SU-DHL-6 (cell line): ENCODE data around the gene HSDL1.

ENCODE experiments used
- H2AFZ ChIP-seq: fragments of 200-600 bp; sonication (generic); 2 replicates; pipeline ENCODE4 v1.6.1; 2014; ENCODE audit warnings: low read depth, mild to moderate bottlenecking, moderate library complexity, mixed read lengths, antibody characterized with exemption, low read length; ENCODE audit not compliant: severe bottlenecking
- H3F3A ChIP-seq: fragments of 200-600 bp; shearing (Covaris generic); 2 replicates; pipeline ENCODE4 v1.6.0; 2016; ENCODE audit warnings: antibody characterized with exemption, mild to moderate bottlenecking; ENCODE audit not compliant: insufficient read depth
- H3K27ac ChIP-seq: fragments of 200-600 bp; sonication (generic); 2 replicates; pipeline ENCODE4 v1.5.1; 2016; ENCODE audit warnings: low read depth, mild to moderate bottlenecking, low read length, moderate library complexity, mixed read lengths
- H3K27me3 ChIP-seq: fragments of 200-600 bp; sonication (generic), shearing (Covaris generic); 2 replicates; pipeline ENCODE4 v1.6.0; 2014; ENCODE audit warnings: mild to moderate bottlenecking, low read length
- H3K36me3 ChIP-seq: fragments of 200-600 bp; sonication (generic); 2 replicates; pipeline ENCODE4 v1.6.1; 2014; ENCODE audit warnings: mild to moderate bottlenecking, low read length, mixed read lengths
- H3K4me2 ChIP-seq: fragments of 300-600, 200-600 bp; shearing (Covaris generic), sonication (generic); 2 replicates; pipeline ENCODE4 v1.6.0; 2014; ENCODE audit warnings: low read length, low read depth, mild to moderate bottlenecking; ENCODE audit not compliant: poor library complexity, severe bottlenecking
- H3K4me3 ChIP-seq: fragments of 200-600 bp; sonication (generic); 2 replicates; pipeline ENCODE4 v1.5.1; 2014; ENCODE audit warnings: antibody characterized with exemption, low read length, mild to moderate bottlenecking, mixed read lengths; ENCODE audit not compliant: insufficient read depth, poor library complexity, severe bottlenecking
- H3K79me2 ChIP-seq: fragments of 200-600 bp; sonication (generic); 2 replicates; pipeline ENCODE4 v1.6.1; 2014; ENCODE audit warnings: mild to moderate bottlenecking, low read length, moderate library complexity; ENCODE audit not compliant: insufficient read depth
- H3K9ac ChIP-seq: fragments of 200-600 bp; sonication (generic); 2 replicates; pipeline ENCODE4 v1.7.0; 2014; ENCODE audit warnings: mild to moderate bottlenecking, low read length
- H3K9me2 ChIP-seq: fragments of 200-600 bp; sonication (generic); replicated peaks from 2 replicates; pipeline ENCODE4 v1.6.1; 2014; ENCODE audit warnings: low read length; ENCODE audit not compliant: insufficient read depth
- H3K9me3 ChIP-seq: fragments of 200-600 bp; sonication (generic); 2 replicates; pipeline ENCODE4 v1.6.1; 2014; ENCODE audit warnings: low read length, mixed read lengths; ENCODE audit not compliant: insufficient read depth
- H4K20me1 ChIP-seq: fragments of 200-600 bp; sonication (generic); 2 replicates; pipeline ENCODE4 v1.6.1; 2014; ENCODE audit warnings: low read depth, mild to moderate bottlenecking, antibody characterized with exemption, low read length, moderate library complexity, mixed read lengths
- CTCF ChIP-seq: fragments of 200-600 bp; sonication (generic); IDR thresholded peaks from one replicate; pipeline ENCODE4 v1.5.1; 2017; ENCODE audit warnings: antibody characterized with exemption, mild to moderate bottlenecking, low read length, moderate library complexity; ENCODE audit not compliant: insufficient read depth, poor library complexity, severe bottlenecking
- EZH2phosphoT487 ChIP-seq: fragments of 200-600 bp; sonication (generic), shearing (Covaris generic); conservative IDR thresholded peaks from 2 replicates; pipeline ENCODE4 v1.6.1; 2018; ENCODE audit warnings: mild to moderate bottlenecking, antibody characterized with exemption, low read length, moderate library complexity, mixed read lengths

HSDL1 gene

GRCh38 chr16:84085773-84086172, 59.2 kb downstream of the HSDL1 start:
- Histone ChIP-seq H3K4me2 (peak overlapping the region; percentile 52), H4K20me1 (no peaks in the 10 kb centered on the region), H3F3A (peaks cover 31% of the 10 kb centered on the region; the same call in 1 of the 2 replicates), H3K9ac (peak overlapping the region; percentile 14; the same call in 1 of the 2 replicates), H3K4me3 (no peak overlapping the region), H3K36me3 (peaks cover 10% of the 10 kb centered on the region; the same call in 1 of the 2 replicates), H3K27ac (peak overlapping the region; percentile 76), H2AFZ (no peak overlapping the region), H3K9me3 (no peaks in the 10 kb centered on the region), H3K27me3 (no peaks in the 10 kb centered on the region), H3K79me2 (no peaks in the 10 kb centered on the region), H3K9me2 (no peaks in the 10 kb centered on the region)
- TF ChIP-seq EZH2phosphoT487, result no peak

- H3K27ac ChIP-seq, result peak overlapping the region; percentile 76
- H3K9me2 ChIP-seq, result no peaks in the 10 kb centered on the region
- H3K27me3 ChIP-seq, result no peaks in the 10 kb centered on the region
- no peaks in the 10 kb centered on the region for H4K20me1 ChIP-seq
- H2AFZ ChIP-seq, result no peak overlapping the region
- peak overlapping the region; percentile 52 for H3K4me2 ChIP-seq
- no peak for TF ChIP-seq CTCF
- TF ChIP-seq EZH2phosphoT487, result no peak
- H3K79me2 ChIP-seq, result no peaks in the 10 kb centered on the region
- peaks cover 10% of the 10 kb centered on the region; the same call in 1 of the 2 replicates for H3K36me3 ChIP-seq
- 0 out of 2 replicates have a peak overlapping the region, but pooled peaks have one; percentile 8 for H3K9ac ChIP-seq
- peaks cover 31% of the 10 kb centered on the region; the same call in 1 of the 2 replicates for H3F3A ChIP-seq
- H3K9me3 ChIP-seq, result no peaks in the 10 kb centered on the region
- H3K4me3 ChIP-seq, result no peak overlapping the region
Measured at GRCh38 chr16:84085271-84085667, 59.7 kb downstream of the HSDL1 start.

DNA sequence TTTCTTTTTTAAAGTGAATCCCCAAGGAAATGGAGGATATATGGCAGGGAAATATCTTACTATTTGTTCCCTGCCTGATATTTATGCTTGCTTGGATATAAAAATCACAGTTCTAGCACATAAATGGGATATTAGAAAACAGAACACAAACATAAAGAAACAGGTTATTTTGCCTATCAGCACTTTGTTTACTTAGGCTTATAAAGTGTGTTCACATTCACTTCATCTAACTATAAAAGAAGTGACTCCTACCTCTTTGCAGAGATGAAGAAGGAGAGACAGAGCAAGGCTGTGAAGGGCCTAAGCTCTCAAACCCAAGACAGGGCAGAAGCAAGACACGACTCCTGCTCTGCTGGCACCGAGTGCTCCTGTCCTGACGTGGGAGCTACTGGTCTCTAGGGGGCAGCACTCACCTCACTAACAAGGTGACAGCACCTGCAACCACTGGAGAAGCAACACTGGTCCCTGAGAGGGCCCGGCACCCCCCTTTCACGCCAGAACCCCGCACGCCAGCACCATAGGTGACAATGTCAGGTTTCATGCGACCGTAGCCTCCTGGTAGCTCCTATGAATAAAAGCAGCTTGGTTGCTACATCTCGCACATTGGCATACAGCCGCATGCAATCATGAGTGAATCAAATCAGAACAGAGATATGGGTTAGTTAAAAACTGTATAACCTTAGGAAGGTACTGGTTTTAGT, 60.3 kb downstream of the HSDL1 start:
- Histone ChIP-seq H3K9ac (0 out of 2 replicates have a peak overlapping the region, but pooled peaks have one; percentile 8), H3K36me3 (peaks cover 10% of the 10 kb centered on the region; the same call in 1 of the 2 replicates)

More for the DNA sequence above, 60.3 kb downstream of the HSDL1 start:
- Histone ChIP-seq H3K9me3 (no peaks in the 10 kb centered on the region), H3K4me2 (peak overlapping the region; percentile 21), H2AFZ (no peak overlapping the region), H3K4me3 (no peak overlapping the region), H4K20me1 (no peaks in the 10 kb centered on the region), H3K27ac (peak overlapping the region; percentile 76), H3K27me3 (no peaks in the 10 kb centered on the region), H3K79me2 (no peaks in the 10 kb centered on the region), H3F3A (peaks cover 31% of the 10 kb centered on the region; the same call in 1 of the 2 replicates), H3K9me2 (no peaks in the 10 kb centered on the region)
- TF ChIP-seq EZH2phosphoT487 (no peak), CTCF (peak; percentile 79)
